DOHH2 (cell line): ENCODE results near the gene CPXM2.

Experiments
- EZH2phosphoT487 ChIP-seq: fragments of 200-600 bp; sonication (generic); IDR thresholded peaks from 2 replicates; pipeline ENCODE4 v1.6.1; 2017; ENCODE audit warnings: borderline replicate concordance, mild to moderate bottlenecking, antibody characterized with exemption, low read length, moderate library complexity, mixed read lengths
- TF ChIP-seq, protein P1 (sequence below): fragments of 200-600 bp; sonication (generic); IDR thresholded peaks from one replicate; pipeline ENCODE4 v1.5.1; 2014; ENCODE audit warnings: antibody characterized with exemption, mild to moderate bottlenecking, low read depth, low read length; ENCODE audit not compliant: poor library complexity, severe bottlenecking

DNA sequence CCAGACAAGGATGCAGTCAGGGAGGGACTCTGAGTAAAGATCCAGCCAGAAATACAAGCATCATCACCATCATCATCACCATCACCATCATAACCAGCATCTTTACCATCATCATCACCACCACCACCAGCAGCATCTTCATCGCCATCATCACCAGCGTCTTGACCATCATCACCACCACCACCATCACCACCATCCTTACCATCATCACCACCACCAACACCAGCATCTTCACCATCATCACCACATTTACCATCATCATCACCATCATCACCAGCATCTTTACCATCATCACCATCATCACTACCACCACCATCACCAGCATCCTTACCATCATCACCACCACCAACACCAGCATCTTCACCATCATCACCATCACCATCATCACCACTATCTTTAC is 44.1 kb upstream of the CPXM2 start:
- TF ChIP-seq, protein P1, sequence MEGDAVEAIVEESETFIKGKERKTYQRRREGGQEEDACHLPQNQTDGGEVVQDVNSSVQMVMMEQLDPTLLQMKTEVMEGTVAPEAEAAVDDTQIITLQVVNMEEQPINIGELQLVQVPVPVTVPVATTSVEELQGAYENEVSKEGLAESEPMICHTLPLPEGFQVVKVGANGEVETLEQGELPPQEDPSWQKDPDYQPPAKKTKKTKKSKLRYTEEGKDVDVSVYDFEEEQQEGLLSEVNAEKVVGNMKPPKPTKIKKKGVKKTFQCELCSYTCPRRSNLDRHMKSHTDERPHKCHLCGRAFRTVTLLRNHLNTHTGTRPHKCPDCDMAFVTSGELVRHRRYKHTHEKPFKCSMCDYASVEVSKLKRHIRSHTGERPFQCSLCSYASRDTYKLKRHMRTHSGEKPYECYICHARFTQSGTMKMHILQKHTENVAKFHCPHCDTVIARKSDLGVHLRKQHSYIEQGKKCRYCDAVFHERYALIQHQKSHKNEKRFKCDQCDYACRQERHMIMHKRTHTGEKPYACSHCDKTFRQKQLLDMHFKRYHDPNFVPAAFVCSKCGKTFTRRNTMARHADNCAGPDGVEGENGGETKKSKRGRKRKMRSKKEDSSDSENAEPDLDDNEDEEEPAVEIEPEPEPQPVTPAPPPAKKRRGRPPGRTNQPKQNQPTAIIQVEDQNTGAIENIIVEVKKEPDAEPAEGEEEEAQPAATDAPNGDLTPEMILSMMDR: no peak
- TF ChIP-seq EZH2phosphoT487: no peak
